Smooth muscle cell (in vitro differentiated cells): ENCODE measurements around the gene ANHX. TPM values are rescaled to one million over a fixed set of nuclear protein-coding genes. Genes with fewer than 3 reads are reported as not detected.

Experiments
- DNase-seq: peaks from one replicate; lab custom pipeline; 2025; ENCODE audit not compliant: unreplicated experiment; lab: John Stamatoyannopoulos, UW
- H2AFZ ChIP-seq: fragments of 200-600 bp; sonication (generic); 2 replicates; pipeline ENCODE4 v1.6.0; 2016; ENCODE audit warnings: antibody characterized with exemption, low read depth, mild to moderate bottlenecking
- H3F3A ChIP-seq: fragments of 200-600 bp; sonication (generic); 2 replicates; pipeline ENCODE4 v1.6.0; 2017; ENCODE audit warnings: antibody characterized with exemption, low read depth
- H3K27ac ChIP-seq: fragments of 200-600 bp; sonication (generic); 2 replicates; pipeline ENCODE4 v1.5.1; 2016; ENCODE audit warnings: low read depth, mild to moderate bottlenecking
- H3K27me3 ChIP-seq: fragments of 200-600 bp; sonication (generic); 2 replicates; pipeline ENCODE4 v1.6.1; 2016; ENCODE audit warnings: low read depth, mild to moderate bottlenecking
- H3K36me3 ChIP-seq: fragments of 200-600 bp; sonication (generic); 2 replicates; pipeline ENCODE4 v1.5.1; 2016; ENCODE audit warnings: low read depth
- H3K4me1 ChIP-seq: fragments of 200-600 bp; sonication (generic); 2 replicates; pipeline ENCODE4 v1.5.1; 2016; ENCODE audit warnings: low read depth
- H3K4me2 ChIP-seq: fragments of 200-600 bp; sonication (generic); 2 replicates; pipeline ENCODE4 v1.6.0; 2016; ENCODE audit warnings: mild to moderate bottlenecking
- H3K4me3 ChIP-seq: fragments of 200-600 bp; sonication (generic); 2 replicates; pipeline ENCODE4 v1.5.1; 2016; ENCODE audit warnings: mild to moderate bottlenecking
- H3K79me2 ChIP-seq: fragments of 200-600 bp; sonication (generic); 2 replicates; pipeline ENCODE4 v1.6.0; 2016; ENCODE audit warnings: low read depth, mild to moderate bottlenecking
- H3K9ac ChIP-seq: fragments of 200-600 bp; sonication (generic); 2 replicates; pipeline ENCODE4 v1.6.0; 2016; ENCODE audit warnings: low read depth
- H3K9me3 ChIP-seq: fragments of 200-600 bp; sonication (generic); replicated peaks from 2 replicates; pipeline ENCODE4 v1.5.1; 2016; ENCODE audit warnings: low read depth
- H4K20me1 ChIP-seq: fragments of 200-600 bp; sonication (generic); 2 replicates; pipeline ENCODE4 v1.6.0; 2016; ENCODE audit warnings: low read depth
- WGBS: methylation state at CpG from one replicate; pipeline ENCODE4 v1.1.7; 2016; ENCODE audit warnings: low lambda C conversion rate; 5-methylcytosine and 5-hydroxymethylcytosine counted together
- polyA plus RNA-seq: library from polyadenylated mRNA; unstranded; fragments of >200 nt; fragmentation: Nextera tagmentation; extraction: Ambion mirVana; gene quantifications from 2 replicates; pipeline ENCODE4 v1.2.1, GENCODE V29; 2016
- small RNA-seq: library from RNA; depleted of rRNA; stranded (forward); fragments of <200 nt; gene quantifications from one replicate; pipeline ENCODE3, GENCODE V24; 2014
- total RNA-seq: library from RNA; depleted of rRNA; stranded (reverse); fragments of >200 nt; gene quantifications from 2 replicates; pipeline ENCODE4 v1.2.3, GENCODE V29; 2014
- TF ChIP-seq, protein P1 (sequence below): fragments of 200-600 bp; sonication (generic); IDR thresholded peaks from 2 replicates; pipeline ENCODE4 v1.5.1; 2017; ENCODE audit warnings: borderline replicate concordance, mild to moderate bottlenecking, antibody characterized with exemption; ENCODE audit not compliant: insufficient read depth, poor library complexity, severe bottlenecking

Gene ANHX
- total and polyA plus RNA-seq, 2 experiments from 2014 or later: not detected

DNA sequence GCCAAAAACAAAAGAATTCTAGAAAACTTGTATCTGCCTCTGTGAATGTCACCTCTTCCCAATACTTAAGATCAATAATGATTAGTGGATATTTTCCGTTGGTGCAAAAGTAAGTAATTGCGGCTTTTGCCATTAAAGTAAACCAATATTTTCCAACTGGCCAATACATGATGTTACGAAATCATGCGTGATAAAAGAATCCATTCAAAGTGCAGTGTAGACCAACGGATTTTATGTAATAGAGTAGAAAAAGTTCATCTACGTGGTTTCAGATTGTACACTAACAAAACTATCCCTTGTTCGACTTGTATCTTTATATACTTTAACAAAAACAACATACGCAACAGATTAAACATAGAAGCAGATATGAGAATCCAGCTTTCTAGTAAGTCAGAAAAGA, 55.0 kb downstream of the ANHX start:
- Histone ChIP-seq H3K9me3 (peaks cover 17% of the 10 kb centered on the region), H3K4me1 (peaks cover 4% of the 10 kb centered on the region), H4K20me1 (no peaks in the 10 kb centered on the region), H3K79me2 (peaks cover 11% of the 10 kb centered on the region), H3K27ac (no peak overlapping the region), H3K9ac (no peak overlapping the region), H3K4me2 (no peak overlapping the region), H2AFZ (peak overlapping the region; percentile 26), H3K27me3 (no peaks in the 10 kb centered on the region), H3K4me3 (peak overlapping the region; percentile 79), H3F3A (no peaks in the 10 kb centered on the region), H3K36me3 (peaks cover 22% of the 10 kb centered on the region)
- no peak for DNase-seq
- 98% methylated on average over 8 of the region's 8 CpGs for WGBS
- TF ChIP-seq, protein P1, sequence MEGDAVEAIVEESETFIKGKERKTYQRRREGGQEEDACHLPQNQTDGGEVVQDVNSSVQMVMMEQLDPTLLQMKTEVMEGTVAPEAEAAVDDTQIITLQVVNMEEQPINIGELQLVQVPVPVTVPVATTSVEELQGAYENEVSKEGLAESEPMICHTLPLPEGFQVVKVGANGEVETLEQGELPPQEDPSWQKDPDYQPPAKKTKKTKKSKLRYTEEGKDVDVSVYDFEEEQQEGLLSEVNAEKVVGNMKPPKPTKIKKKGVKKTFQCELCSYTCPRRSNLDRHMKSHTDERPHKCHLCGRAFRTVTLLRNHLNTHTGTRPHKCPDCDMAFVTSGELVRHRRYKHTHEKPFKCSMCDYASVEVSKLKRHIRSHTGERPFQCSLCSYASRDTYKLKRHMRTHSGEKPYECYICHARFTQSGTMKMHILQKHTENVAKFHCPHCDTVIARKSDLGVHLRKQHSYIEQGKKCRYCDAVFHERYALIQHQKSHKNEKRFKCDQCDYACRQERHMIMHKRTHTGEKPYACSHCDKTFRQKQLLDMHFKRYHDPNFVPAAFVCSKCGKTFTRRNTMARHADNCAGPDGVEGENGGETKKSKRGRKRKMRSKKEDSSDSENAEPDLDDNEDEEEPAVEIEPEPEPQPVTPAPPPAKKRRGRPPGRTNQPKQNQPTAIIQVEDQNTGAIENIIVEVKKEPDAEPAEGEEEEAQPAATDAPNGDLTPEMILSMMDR: no peak

- TF ChIP-seq, protein P1: no peak
- Histone ChIP-seq H3K27ac (no peak overlapping the region), H4K20me1 (no peaks in the 10 kb centered on the region), H3K9me3 (peaks cover 24% of the 10 kb centered on the region), H3K4me3 (no peak overlapping the region), H3F3A (no peaks in the 10 kb centered on the region), H3K4me1 (no peaks in the 10 kb centered on the region), H3K36me3 (no peaks in the 10 kb centered on the region), H3K4me2 (no peak overlapping the region), H3K27me3 (no peaks in the 10 kb centered on the region), H2AFZ (no peak overlapping the region), H3K9ac (no peak overlapping the region), H3K79me2 (no peaks in the 10 kb centered on the region)
- 67% methylated on average over 1 of the region's 1 CpG for WGBS
- DNase-seq: no peak
These were observed 60.8 kb downstream of the ANHX start for GRCh38 chr12:133174901-133175300.

GRCh38 chr12:133172491-133172890, 63.2 kb downstream of the ANHX start:
- Histone ChIP-seq H4K20me1 (no peaks in the 10 kb centered on the region), H3K4me3 (no peak overlapping the region), H3K27ac (no peak overlapping the region), H3K79me2 (no peaks in the 10 kb centered on the region), H3K9ac (no peak overlapping the region), H3K4me1 (no peaks in the 10 kb centered on the region), H2AFZ (no peak overlapping the region), H3K4me2 (no peak overlapping the region), H3K9me3 (peaks cover 32% of the 10 kb centered on the region), H3F3A (no peaks in the 10 kb centered on the region), H3K27me3 (no peaks in the 10 kb centered on the region), H3K36me3 (no peaks in the 10 kb centered on the region)
- no peak for DNase-seq
- 93% methylated on average over 1 of the region's 1 CpG for WGBS
- TF ChIP-seq, protein P1: no peak

Small RNA genes within 50 kb of the gene (small RNA-seq; reads per million reads assigned to genes)
- not detected for gene RF00019
- not detected for gene RNU6-717P

Other genes with a start within 250 kb of the ANHX start
- gene ZNF26, start 249.5 kb downstream of the ANHX start, total RNA-seq: 7.7 and 8.8 TPM in 2 replicates
- gene ZNF26, start 249.5 kb downstream of the ANHX start, polyA plus RNA-seq: 5.6 and 6.1 TPM in 2 replicates
- 28.5 and 35.9 TPM in 2 replicates for gene ZNF84, start 198.4 kb downstream of the ANHX start, total RNA-seq
- gene ZNF84, start 198.4 kb downstream of the ANHX start, polyA plus RNA-seq: 12.1 and 16.5 TPM in 2 replicates
- gene ZNF140, start 155.0 kb downstream of the ANHX start, total RNA-seq: 24.5 and 30.9 TPM in 2 replicates
- gene ZNF140, start 155.0 kb downstream of the ANHX start, polyA plus RNA-seq: 13.8 and 20.9 TPM in 2 replicates
- 0.90 and 1.2 TPM in 2 replicates for gene ZNF891, start 105.6 kb downstream of the ANHX start, total RNA-seq
- 0.25 and 0.30 TPM in 2 replicates for gene ZNF891, start 105.6 kb downstream of the ANHX start, polyA plus RNA-seq
- 4.7 and 13.8 TPM in 2 replicates for gene ZNF10, start 105.2 kb downstream of the ANHX start, total RNA-seq
- 2.9 and 4.2 TPM in 2 replicates for gene ZNF10, start 105.2 kb downstream of the ANHX start, polyA plus RNA-seq
- 25.1 and 37.2 TPM in 2 replicates for gene ZNF268, start 54.4 kb downstream of the ANHX start, total RNA-seq
- 9.4 and 9.8 TPM in 2 replicates for gene ZNF268, start 54.4 kb downstream of the ANHX start, polyA plus RNA-seq